ENCODE data around the gene TSTD1.
"Not testable (repeated sequence)": the region's sequence is repeated elsewhere in the genome, so short reads cannot be mapped to it uniquely, and the experiment has no call there.

Gene TSTD1

DNA sequence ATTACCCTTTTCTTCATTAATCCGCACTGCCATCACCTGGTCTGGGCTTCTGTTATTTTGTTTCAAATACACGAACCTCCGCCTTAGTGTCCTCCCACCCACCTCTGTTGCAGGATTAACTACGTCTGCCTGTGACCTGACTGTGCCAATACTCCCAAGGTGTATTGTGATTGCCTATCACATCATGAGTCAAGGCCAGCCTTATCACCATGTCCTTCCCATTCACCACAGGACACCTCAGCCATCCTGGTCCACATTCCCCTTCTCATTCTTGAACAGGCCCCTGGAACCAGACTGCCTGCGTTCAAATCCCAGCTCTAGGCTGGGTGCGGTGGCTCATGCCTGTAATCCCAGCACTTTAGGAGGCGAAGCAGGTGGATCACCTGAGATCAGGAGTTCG, 32.2 kb downstream of the TSTD1 start:
- no peak for DNase-seq

DNA sequence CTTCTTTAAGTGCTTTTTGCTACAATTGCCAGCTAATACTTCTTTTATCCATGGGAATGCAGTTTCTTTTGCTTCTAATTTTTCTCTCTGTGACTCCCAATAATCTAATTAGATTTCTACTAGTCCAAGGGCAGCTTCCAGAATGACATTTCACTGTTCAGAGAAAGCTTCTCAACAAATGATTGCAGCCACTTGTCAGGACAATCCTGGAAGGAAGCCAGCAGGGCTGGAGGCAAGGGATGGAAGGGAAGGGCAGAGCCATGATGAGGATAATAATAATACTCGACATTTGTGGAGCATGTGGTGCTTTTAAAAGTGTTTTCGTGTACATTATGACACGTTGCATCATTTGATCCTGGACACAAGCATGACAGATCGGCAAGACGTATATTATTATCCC, 37.2 kb downstream of the TSTD1 start:
- DNase-seq: no peak

DNA sequence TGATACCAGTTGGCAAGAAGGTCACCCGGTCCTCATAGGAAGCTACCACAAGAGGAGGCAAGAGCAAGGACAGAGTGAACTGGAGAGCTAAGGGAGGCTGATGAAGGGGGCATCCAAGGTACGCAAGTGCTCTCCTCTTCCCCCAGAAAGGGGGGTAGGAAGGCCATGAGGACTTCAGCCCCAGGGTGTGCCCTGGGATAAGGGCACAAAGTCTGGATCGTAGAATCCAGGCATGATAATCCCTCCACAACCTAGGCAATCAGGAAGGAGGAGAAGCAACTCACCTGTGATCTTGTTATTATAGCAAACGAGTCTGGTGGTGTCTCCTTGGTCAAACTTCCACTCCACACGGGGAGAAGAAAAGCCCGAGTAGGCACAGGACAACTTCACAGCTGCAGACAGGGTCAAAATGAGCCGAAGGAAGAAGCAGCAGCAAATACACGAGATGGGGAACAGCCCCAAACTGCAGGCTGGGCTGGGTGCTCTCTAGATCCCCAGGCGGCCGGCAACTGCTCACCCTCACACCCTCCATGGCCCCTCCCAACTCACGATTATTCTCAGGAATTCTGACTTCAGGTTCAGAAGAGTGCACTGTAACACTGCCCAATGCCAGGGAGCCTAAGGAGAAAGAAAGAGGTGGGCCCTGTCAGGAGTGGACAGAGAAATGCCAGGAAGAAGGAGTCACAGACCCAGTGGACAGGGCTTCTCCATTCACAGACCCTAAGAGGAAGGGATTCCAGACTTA, 37.9 kb downstream of the TSTD1 start:
- no peak for DNase-seq

DNA sequence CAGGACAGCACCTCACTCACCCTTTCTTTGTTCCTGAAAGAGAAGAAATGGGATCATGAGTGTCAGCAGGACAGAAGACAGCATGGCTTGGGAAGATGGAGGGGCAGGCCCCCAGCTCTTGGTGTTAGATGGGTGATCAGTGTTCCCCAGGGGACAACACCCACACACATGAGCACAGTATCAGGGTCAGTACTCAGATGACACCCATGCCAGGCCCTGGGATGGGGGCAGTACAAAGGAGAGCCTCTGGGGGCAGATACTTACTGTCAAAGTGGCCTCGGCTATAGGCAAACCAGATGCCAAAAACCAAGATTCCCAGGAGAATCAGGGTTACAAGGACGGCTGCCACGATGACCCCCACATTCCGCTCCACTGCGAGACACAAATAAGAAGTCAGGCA, 39.4 kb downstream of the TSTD1 start:
- DNase-seq: no peak

DNA sequence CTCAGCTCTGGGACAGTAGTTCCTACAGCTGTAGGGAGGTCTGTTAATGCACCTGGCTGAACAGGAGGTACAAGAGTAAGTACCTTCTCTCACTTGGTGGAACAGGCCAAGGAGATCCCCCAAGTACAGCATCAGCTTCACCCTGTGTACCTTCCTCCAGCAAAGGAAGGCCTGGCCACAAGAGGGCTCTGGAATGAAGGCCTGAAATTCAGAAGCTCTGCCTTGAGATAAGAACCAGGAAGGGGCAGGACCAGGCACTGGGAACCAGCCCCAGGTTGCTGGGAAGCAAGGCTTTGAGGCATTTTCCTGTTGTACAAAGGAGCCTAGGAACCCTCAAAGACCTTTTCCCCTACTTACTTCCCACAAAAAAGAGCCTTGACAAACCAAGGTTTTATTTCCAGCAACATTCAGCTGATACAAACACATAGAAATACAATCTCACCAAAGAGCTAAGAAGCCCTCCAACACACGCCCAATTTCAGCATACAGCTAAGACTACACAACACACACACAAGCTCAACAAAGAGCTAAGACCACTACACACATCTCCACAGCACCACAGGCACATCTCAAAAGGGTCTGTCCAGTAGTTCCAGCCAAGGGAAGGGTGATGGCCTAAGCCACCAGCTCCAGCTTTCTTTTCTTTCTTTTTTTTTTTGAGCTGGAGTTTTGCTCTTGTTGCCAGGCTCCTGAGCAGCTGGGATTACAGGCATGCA, 41.3 kb downstream of the TSTD1 start:
- peak; percentile 78 for DNase-seq

DNA sequence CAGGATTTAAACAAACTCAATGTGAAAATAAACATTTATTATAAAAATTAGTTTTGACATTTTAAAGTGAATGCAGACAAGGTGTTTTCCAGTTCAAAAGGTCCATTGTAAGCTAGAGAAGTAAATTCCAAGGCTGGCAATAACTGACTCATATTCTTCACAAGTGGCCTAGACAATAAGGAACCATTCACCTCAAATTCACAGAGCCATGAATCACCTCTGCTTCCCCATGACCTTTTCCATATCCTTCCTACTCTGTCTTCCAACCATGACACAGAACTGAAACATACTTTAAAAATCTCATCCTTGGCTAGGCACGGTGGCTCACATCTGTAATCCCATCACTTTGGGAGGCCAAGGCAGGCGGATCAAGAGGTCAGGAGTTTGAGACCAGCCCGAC, 42.6 kb downstream of the TSTD1 start:
- no peak for DNase-seq

DNA sequence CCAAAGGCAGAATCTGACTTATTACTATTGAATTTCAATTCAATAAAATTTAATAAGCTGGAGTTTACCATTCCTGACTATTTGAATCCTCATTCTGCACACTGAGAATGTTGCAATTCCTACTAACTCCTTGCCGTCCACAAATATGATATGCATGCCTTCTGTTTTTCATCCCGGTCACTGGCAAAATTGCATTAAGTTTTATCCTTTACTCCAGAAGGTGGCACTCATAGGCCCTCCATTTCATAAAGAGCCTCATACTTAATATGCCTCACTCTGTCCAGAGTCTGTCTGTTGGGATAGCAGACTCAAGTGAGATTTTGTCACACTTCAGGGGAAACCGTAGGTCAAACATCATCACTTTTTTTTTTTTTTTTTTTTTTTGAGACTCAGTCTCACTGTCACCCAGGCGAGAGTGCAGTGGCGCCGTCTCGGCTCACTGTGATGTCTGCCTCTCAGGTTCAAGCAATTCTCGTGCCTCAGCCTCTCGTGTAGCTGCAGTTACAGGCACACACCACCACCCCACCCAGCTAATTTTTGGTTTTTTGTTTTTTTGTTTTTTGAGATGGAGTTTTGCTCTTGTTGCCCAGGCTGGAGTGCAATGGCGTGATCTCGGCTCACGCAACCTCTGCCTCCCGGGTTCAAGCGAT, 45.1 kb downstream of the TSTD1 start:
- peak; percentile 65 for DNase-seq

DNA sequence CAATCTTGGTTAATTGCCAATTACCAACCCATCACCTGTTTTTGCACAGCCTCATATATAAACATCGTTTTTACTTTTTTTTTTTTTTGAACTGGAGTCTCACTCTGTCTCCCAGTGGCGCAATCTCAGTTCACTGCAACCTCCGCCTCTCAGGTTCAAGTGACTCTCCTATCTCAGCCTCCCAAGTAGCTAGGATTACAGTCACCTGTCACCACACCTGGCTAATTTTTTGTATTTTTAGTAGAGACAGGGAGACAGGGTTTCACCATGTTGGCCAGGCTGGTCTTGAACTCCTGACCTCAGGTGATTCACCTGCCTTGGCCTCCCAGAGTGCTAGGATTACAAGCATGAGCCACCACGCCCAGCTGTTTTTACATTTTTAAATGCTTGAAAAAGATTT, 46.7 kb downstream of the TSTD1 start:
- not testable (repeated sequence) for DNase-seq

Measured in NCI-H82 (cell line).